K562 (cell line): Measurements from ENCODE around the gene LRRC7. TPM values are rescaled to one million over a fixed set of nuclear protein-coding genes. Genes with fewer than 3 reads are reported as not detected.

ENCODE experiments used
- ATAC-seq: fragments of 200-7000 bp; cut with Tn5 transposase; 3 replicates; pipeline ENCODE4 v1.9.1; 2020; ENCODE audit warnings: moderate library complexity
- BruUV-seq: library from RNA; stranded (reverse); fragments of 400-500 nt; replicated peaks from 2 replicates; lab custom pipeline; 2021; lab: Mats Ljungman, UMichigan
- CTCF ChIA-PET: fragments of 300-600 bp; formaldehyde crosslinking; extraction: SDS; loops from one replicate; lab custom pipeline; 2021; ENCODE audit warnings: low intra/inter-chr PET ratio; lab: Yijun Ruan, JAX
- POLR2A ChIA-PET: fragments of 300-600, 350-650 bp; sonication (Branson Sonifier 250); formaldehyde crosslinking; extraction: SDS; loops from one replicate; lab custom pipeline; 2021; ENCODE audit warnings: antibody characterized with exemption, inconsistent platforms; lab: Yijun Ruan, JAX
- DNase-seq, 4 experiments: peaks; one replicate each; pipeline versions ENCODE4 v3.0.0 to v3.0.0-alpha.2; 2011 to 2018; ENCODE audit warnings: low spot score in 3 of 4, mixed read lengths in 3 of 4; ENCODE audit errors: extremely low read depth in 1 of 4
- FAIRE-seq: peaks from 2 replicates; lab custom pipeline; 2011; peaks lifted over from hg19 to GRCh38; lab: Jason Lieb, UNC
- H2AFZ ChIP-seq: 2 replicates; pipeline ENCODE4 v1.6.0; 2011; ENCODE audit warnings: low read depth, low read length, control low read depth, inconsistent platforms
- H3K27ac ChIP-seq: fragments of 200-600 bp; 3 replicates; pipeline ENCODE4 v1.8.0; 2011; ENCODE audit warnings: low read depth, mild to moderate bottlenecking, control low read depth, inconsistent platforms, low read length, moderate library complexity, mixed read lengths; ENCODE audit errors: extremely low read depth
- H3K27me3 ChIP-seq, 2 experiments: fragments of 300-600 bp in 1 of 2; 2 replicates in 1 of 2; 3 replicates in 1 of 2; pipeline versions ENCODE4 v1.6.0 to v1.8.0; 2011; ENCODE audit warnings: inconsistent platforms in 2 of 2, low read length in 2 of 2, mild to moderate bottlenecking in 1 of 2, mixed read lengths in 1 of 2, moderate library complexity in 1 of 2; ENCODE audit not compliant: control insufficient read depth in 2 of 2, insufficient read depth in 2 of 2
- H3K36me3 ChIP-seq: fragments of 300-600 bp; 3 replicates; pipeline ENCODE4 v1.8.0; 2011; ENCODE audit warnings: mild to moderate bottlenecking, low read length, inconsistent platforms; ENCODE audit not compliant: control insufficient read depth, insufficient read depth
- H3K4me1 ChIP-seq, 2 experiments: fragments of 200-600 bp in 1 of 2; replicated peaks in 1 of 2; 2 replicates in 1 of 2; 3 replicates in 1 of 2; pipeline versions ENCODE4 v1.5.1 to v1.8.0; 2011; ENCODE audit warnings: inconsistent platforms in 2 of 2, low read length in 2 of 2, mild to moderate bottlenecking in 1 of 2, mixed read lengths in 1 of 2, moderate library complexity in 1 of 2; ENCODE audit not compliant: control insufficient read depth in 2 of 2, insufficient read depth in 2 of 2
- H3K4me2 ChIP-seq: 2 replicates; pipeline ENCODE4 v1.6.1; 2011; ENCODE audit warnings: low read length, control low read depth, inconsistent platforms, mixed read lengths; ENCODE audit not compliant: insufficient read depth
- H3K4me3 ChIP-seq: fragments of 200-600 bp; sonication (generic), shearing (Covaris generic); 2 replicates; pipeline ENCODE4 v1.5.1; 2016; ENCODE audit warnings: control low read depth, inconsistent platforms
- H3K79me2 ChIP-seq: fragments of 200-600 bp; 3 replicates; pipeline ENCODE4 v1.8.0; 2011; ENCODE audit warnings: low read length, inconsistent platforms; ENCODE audit not compliant: control insufficient read depth, insufficient read depth
- H3K9ac ChIP-seq, 2 experiments: 2 replicates each; pipeline versions ENCODE4 v1.6.0 to v1.6.1; 2011; ENCODE audit warnings: low read depth in 2 of 2, low read length in 2 of 2, control low read depth in 1 of 2, inconsistent platforms in 1 of 2, mild to moderate bottlenecking in 1 of 2, mixed read lengths in 1 of 2; ENCODE audit not compliant: insufficient read depth in 1 of 2
- H3K9me1 ChIP-seq: one replicate; pipeline ENCODE4 v1.6.0; 2011; ENCODE audit warnings: inconsistent platforms, mild to moderate bottlenecking, low read length, moderate library complexity; ENCODE audit not compliant: control insufficient read depth, insufficient read depth
- H3K9me3 ChIP-seq: replicated peaks from 2 replicates; pipeline ENCODE4 v1.5.1; 2011; ENCODE audit warnings: low read depth, low read length, inconsistent platforms; ENCODE audit not compliant: control insufficient read depth, insufficient read depth
- H4K20me1 ChIP-seq: replicated peaks from 2 replicates; pipeline ENCODE4 v1.6.1; 2011; ENCODE audit warnings: low read length, inconsistent platforms, mixed read lengths; ENCODE audit not compliant: control insufficient read depth, insufficient read depth
- HES1 ChIP-seq: fragments of 450-650 bp; IDR thresholded peaks from 2 replicates; pipeline ENCODE4 v1.6.1; 2016; ENCODE audit warnings: low read depth, mild to moderate bottlenecking, moderate library complexity
- HMG20A ChIP-seq: fragments of 450-650 bp; formaldehyde crosslinking; conservative IDR thresholded peaks from 2 replicates; pipeline ENCODE4 v1.4.0; 2020; ENCODE audit warnings: mild to moderate bottlenecking, mixed read lengths
- ILK ChIP-seq: fragments of 450-650 bp; IDR thresholded peaks from 2 replicates; pipeline ENCODE4 v1.6.1; 2016; ENCODE audit warnings: missing genetic modification characterization, low read depth, mild to moderate bottlenecking, missing compliant biosample characterization, moderate library complexity, borderline replicate concordance
- NR3C1 ChIP-seq: sonication (generic); formaldehyde crosslinking; IDR thresholded peaks from 2 replicates; pipeline ENCODE4 v1.8.1; 2022; ENCODE audit warnings: missing genetic modification reagents
- SP1 ChIP-seq: sonication (generic); formaldehyde crosslinking; IDR thresholded peaks from 2 replicates; pipeline ENCODE4 v1.8.1; 2022; ENCODE audit warnings: mild to moderate bottlenecking, missing genetic modification reagents
- ZNF318 ChIP-seq, 2 experiments: fragments of 450-650 bp; IDR thresholded peaks; 2 replicates each; pipeline ENCODE4 v1.6.1; 2016; ENCODE audit warnings: mild to moderate bottlenecking in 2 of 2, borderline replicate concordance in 1 of 2, low read depth in 1 of 2, moderate library complexity in 1 of 2
- WGBS: fragments of 100-300 bp; shearing (Covaris generic); methylation state at CpG from one replicate; pipeline ENCODE4 v1.1.6; 2016; ENCODE audit warnings: low coverage, mixed read lengths; ENCODE audit not compliant: insufficient coverage; ENCODE audit errors: missing lambda C conversion rate; 5-methylcytosine and 5-hydroxymethylcytosine counted together
- in situ Hi-C: fragments of 300-500 bp; cut with MboI; formaldehyde crosslinking; loops from 4 replicates; pipeline ENCODE4 v1.15.0; 2018; ENCODE audit warnings: inconsistent platforms, mixed read lengths
- intact Hi-C: fragments of 100-400 bp; cut with micrococcal nuclease; formaldehyde crosslinking; loops from 2 replicates; pipeline ENCODE4 v1.14.2; 2022
- polyA plus RNA-seq, 8 experiments: library from polyadenylated mRNA; depleted of rRNA in 4 of 8; stranded (reverse) in 5 of 8; unstranded in 3 of 8; fragments of >200 nt; fragmentation: Nextera tagmentation in 2 of 8; fragmentation: Illumina TruSeq in 1 of 8; extraction: Ambion mirVana in 2 of 8; extraction: Trizol in 1 of 8; gene quantifications; 2 replicates each; pipeline versions ENCODE4 v1.2.1 to v1.2.3, GENCODE V29; 2011 to 2014; ENCODE audit warnings: inconsistent platforms in 1 of 8, missing spikeins in 1 of 8
- total RNA-seq, 7 experiments: library from RNA; depleted of rRNA in 6 of 7; stranded (reverse); fragments of >200 nt in 6 of 7; fragmentation: Illumina TruSeq in 2 of 7; extraction: Trizol in 2 of 7; gene quantifications; 2 replicates each; pipeline versions ENCODE4 v1.2.1 to v1.2.3, GENCODE V29; 2011 to 2021; ENCODE audit warnings: low replicate concordance in 1 of 7

Gene LRRC7
- total and polyA plus RNA-seq, 9 of the 15 experiments (the other 6 are each of a cell fraction or from before 2014, with no cell fraction given) = 0.09 to 0.94 (median 0.49) TPM

- no peaks in the 10 kb centered on the region for H3K36me3 ChIP-seq
- H3K4me1 ChIP-seq = no peaks in the 10 kb centered on the region; a peak in 1 of 5 replicates
- no peak overlapping the region for H3K27ac ChIP-seq
- no peak overlapping the region for H3K4me2 ChIP-seq
- CTCF ChIA-PET = no interaction called here
- BruUV-seq = no TSS peak
- intact Hi-C loops = no loop called here
- DNase-seq (no peak), ATAC-seq (no peak), FAIRE-seq (peak; percentile 29)
- H3K9me3 ChIP-seq = no peaks in the 10 kb centered on the region; the same call in 1 of the 2 replicates
- no peaks in the 10 kb centered on the region for H3K9me1 ChIP-seq
- no peak for TF ChIP-seq HES1
- no peak for TF ChIP-seq NR3C1 (CRISPR knock-in tag)
- TF ChIP-seq ZNF318 (IDR thresholded peaks at IDR 0.05; ENCODE audit: borderline replicate concordance in 1 of 2, low read depth in 1 of 2) = no peak
- TF ChIP-seq HMG20A (CRISPR knock-in tag) = no peak
- TF ChIP-seq SP1 (CRISPR knock-in tag) = no peak
- TF ChIP-seq ILK = no peak
- H3K79me2 ChIP-seq = no peaks in the 10 kb centered on the region
- no peaks in the 10 kb centered on the region for H3K27me3 ChIP-seq
- H2AFZ ChIP-seq = peak overlapping the region; percentile 60; the same call in 1 of the 2 replicates
- H3K9ac ChIP-seq = no peak overlapping the region
- no peak overlapping the region for H3K4me3 ChIP-seq
- POLR2A ChIA-PET = no interaction called here
- WGBS = 13% methylated on average over 3 of the region's 3 CpGs
- in situ Hi-C loops = no loop called here
- H4K20me1 ChIP-seq = no peaks in the 10 kb centered on the region
These were observed 43.6 kb downstream of the LRRC7 start for GRCh38 chr1:69611316-69611715.
